Stimulated activated CD4-positive, alpha-beta T cell treated with anti-CD3 and anti-CD28 coated beads, Interleukin-15, amount 100 ng/mL, for 24 hours (primary cell): Measurements from ENCODE around the gene ING2.

Source experiments
- DNase-seq: peaks from one replicate; pipeline ENCODE4 v3.0.0-alpha.2; 2020

ING2 gene

DNA sequence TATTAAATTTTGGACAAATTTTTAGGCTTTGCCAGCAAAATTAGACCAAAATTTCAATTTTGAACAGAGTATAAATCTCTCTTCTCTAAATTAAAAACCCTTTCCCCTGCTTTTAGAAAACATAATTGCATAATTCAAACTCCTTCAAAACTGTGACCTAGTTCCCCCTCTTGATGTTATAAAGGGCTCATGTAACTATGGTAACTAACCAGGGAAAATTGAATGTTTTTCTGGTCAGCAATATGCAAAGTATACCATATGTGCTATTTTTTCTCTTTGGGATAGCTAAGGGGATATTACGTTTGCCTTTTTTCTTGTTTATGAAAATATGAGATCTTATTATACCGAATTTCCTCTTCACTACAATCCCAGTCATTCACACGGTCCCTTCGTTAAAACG, 5.1 kb upstream of the ING2 start:
- no peak for DNase-seq

DNA sequence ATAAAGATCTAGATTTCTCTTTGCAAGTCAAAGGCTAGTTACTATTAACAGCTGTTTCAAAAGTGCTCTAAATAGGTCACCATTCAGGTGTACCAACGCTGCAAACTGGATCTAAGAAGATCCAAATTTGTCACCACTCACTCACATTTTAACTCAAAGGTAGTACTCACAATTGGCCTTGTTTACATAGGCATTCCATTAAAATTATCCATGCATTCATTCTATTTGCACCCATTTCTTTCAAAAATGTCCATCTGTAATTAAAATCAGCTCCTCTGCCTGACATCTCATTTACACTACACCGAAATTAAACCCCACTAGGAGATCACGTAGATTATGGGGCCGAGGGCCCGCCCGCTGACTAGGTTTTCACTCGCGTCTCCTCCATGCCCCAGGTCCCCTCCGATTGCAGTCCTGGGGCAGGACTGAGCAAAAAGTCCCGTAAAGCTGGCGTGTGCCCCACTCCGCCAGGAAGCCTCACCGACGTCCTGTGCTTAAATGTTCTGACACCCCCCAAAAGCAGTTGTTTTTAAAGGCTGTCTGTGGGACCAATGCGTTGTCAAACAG, 1.3 kb upstream of the ING2 start:
- no peak for DNase-seq

- DNase-seq, result peak; percentile 99
These were observed 561 bp upstream of the ING2 start for GRCh38 chr4:183504064-183504929.

GRCh38 chr4:183505611-183506388, 942 bp downstream of the ING2 start:
- DNase-seq, result peak; percentile 89

DNA sequence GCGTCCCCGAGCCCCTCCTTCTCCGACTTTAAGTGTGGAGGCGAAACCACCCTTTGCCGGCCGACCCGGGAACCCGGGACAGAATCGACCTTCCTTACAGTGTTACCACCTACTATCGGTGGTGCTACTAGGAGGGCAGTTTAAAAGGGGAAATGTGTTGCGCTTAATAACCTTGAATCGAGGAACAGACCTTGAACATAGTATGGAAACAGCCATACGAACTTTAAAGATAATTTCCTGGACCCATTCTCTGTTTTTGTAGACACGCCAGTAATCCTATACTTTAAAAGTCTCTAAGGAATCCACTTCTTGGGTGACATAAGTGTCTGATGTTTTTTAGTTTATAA, 1.5 kb downstream of the ING2 start:
- DNase-seq, result no peak

DNA sequence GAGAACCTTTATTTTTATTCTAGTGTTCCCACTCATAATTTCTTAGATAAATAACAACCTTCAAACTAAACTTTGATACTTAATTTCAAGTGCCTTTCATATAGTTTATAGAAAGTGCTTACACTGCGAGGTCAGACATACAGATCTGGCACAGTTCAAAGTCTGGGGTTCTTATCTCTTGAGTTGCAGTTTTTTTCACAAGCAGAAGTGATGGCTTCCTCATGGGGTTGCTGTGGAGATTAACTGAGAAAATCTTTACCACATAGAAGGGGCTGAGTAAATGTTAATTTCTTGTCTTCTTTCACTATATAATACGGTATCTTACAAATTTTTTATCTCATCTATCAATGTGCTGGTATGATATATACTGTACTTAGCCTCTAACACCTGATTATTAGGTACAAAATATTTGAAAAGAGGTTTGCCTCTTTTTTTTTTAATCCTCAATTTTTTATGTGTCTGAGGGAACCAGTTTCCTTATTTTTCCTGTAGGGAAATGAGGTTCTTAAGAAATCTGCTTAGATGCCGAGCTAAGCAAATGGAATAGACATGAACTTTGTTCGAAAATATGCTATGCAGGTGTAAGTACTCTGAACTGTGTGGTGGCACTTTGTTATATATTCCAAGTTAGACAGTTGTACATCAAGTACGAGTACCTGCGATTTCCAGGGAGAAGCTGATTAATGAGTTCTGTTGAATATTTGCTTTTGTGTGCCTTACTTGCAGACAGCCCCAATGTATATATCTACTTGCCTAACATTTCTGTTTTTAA, 3.3 kb downstream of the ING2 start:
- DNase-seq, result no peak

- no peak for DNase-seq
These were observed 4.0 kb downstream of the ING2 start for GRCh38 chr4:183508697-183509335.

DNA sequence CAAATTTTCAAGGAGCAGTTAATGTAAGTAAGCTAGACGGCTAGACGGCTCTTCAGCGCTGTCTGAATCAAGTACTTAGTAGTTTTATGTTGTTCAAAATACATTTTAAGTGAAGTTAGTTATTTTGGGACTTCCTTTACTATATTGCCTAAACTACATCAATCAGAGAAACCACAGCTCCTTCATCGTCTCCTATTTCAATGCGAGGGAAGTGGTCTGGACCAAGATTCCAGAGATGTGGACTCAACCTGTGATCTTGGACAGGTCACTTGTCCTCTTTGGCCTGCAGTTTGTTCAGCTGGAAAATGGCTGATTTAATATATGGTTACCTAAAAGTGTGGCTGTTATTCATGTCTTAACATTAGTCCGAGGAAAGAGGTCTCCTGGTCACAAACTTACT, 10.6 kb downstream of the ING2 start:
- no peak for DNase-seq

- DNase-seq, result no peak
These were observed 12.3 kb downstream of the ING2 start for GRCh38 chr4:183517194-183517593.

DNA sequence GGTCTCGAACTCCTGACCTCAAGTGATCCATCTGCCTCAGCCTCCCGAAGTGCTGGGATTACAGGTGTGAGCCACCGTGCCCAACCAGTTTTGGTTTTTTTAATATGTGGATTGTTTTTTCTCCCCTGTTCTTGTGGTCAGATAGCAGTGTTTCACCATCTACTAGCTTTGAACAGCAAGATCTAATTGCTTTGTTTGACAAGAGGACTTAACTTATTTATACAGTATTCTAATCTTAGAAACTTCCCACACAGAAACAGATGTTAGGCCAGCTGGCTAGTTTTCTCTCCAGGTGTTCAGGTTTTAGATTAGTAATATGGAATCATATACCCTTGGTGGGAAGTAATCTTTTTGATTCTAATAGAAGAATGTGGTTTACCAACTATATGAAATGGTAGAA, 12.9 kb downstream of the ING2 start:
- no peak for DNase-seq

GRCh38 chr4:183522821-183523220, 18.0 kb downstream of the ING2 start:
- no peak for DNase-seq

DNA sequence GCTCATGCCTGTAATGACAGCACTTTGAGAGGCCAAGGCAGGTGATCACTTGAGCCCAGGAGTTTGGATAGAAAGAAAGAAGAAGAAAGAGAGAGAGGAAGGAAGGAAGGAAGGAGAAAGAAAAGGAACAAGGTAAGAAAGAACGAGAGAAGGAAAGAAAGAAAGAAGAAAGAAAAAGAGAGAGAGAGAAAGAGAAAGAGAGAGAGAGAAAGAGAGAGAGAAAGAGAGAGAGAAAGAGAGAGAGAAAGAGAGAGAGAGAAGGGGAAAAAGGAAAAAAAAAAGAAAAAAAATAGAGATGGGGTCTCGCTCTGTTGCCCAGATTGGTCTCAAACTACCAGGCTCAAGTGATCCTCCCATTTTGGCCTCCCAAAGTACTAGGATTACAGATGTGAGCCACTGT, 22.5 kb downstream of the ING2 start:
- no peak for DNase-seq

DNA sequence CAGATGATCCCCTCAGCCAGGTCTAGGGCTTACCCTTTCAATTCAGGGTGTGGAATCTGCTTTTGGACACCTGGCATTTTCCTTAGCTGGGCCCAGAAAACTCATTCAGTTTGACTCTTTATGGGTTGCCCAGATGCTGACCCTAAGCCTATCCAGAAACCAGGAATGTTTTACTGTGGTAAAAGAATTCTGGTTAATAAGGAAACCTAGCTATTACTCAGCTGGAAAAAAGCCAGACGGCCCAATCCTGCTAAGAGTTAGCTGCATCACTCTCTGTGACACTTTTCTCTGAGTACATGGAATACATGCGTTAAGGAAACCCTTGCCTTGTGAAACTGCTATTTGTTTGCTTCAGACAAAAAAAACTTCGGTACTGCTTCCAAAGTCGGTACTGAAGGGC, 28.0 kb downstream of the ING2 start:
- no peak for DNase-seq

DNA sequence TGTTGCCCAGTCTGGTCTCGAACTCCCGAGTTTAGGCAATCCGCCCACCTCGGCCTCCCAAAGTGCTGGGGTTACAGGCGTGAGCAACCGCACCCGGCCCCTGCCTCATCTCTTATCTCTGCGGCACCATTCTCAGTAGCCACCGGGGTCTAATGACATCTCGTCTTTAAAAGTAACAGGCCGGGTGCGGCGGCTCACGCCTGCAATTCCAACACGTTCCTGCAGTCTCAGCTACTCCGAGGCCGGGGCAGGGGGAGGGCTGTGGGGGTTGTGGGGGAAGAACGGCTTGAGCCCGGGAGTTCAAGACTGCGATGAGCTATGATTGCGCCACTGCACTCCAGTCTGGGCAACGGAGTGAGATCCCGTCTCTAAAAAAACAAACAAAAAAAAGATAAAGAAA, 28.8 kb downstream of the ING2 start:
- no peak for DNase-seq

GRCh38 chr4:183540410-183541009, 35.7 kb downstream of the ING2 start:
- no peak for DNase-seq

DNA sequence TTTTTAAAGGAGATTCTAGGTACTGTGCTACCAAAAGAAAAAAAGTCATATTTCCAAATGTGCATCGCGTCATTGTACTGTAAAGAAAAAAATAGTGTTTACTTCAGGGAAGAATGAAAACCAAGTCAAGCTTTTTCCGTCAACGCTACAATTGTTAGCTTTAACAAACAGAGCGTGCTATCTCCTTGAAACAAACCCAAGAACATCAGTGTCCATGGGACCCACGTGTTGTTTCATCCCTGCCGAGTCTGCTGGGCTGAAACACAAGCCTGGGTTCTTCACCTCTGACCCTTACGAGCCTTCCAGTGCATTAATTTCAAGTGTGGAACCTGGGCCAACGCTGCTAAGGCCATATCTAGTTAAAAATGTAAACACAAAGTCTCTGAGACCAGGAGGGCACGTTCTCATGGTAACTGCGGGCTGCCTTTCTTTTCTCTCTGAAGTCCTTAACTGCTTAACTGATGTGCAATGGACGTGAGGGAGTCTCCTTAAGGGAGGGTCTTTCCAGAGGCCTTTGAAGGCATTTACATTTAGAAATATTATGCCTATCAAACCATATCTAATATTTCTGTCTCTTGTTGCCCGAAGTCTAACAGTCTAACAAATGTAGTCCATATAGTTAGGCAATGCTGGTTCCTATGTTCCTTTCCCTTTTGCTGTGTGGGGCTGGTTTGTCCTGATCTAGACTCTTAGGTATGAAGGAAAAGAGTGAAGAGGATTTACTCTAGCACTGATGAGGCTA, 36.3 kb downstream of the ING2 start:
- DNase-seq, result no peak

DNA sequence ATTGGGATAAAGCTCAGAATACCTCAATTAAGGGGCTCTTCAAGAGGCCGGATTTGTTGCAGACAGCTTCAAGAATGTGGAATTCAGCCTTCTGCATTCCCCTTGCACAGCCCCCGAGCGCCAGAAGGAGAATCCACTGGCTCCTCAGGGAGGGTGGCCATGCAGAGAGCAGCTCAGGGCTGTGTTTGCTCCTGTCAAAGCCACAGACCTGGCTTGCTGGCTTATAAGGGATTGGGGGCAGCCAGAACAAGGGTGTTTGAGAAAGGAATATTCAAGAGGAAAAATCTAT, 36.8 kb downstream of the ING2 start:
- no peak for DNase-seq

- no peak for DNase-seq
These were observed 38.6 kb downstream of the ING2 start for GRCh38 chr4:183543435-183543834.

DNA sequence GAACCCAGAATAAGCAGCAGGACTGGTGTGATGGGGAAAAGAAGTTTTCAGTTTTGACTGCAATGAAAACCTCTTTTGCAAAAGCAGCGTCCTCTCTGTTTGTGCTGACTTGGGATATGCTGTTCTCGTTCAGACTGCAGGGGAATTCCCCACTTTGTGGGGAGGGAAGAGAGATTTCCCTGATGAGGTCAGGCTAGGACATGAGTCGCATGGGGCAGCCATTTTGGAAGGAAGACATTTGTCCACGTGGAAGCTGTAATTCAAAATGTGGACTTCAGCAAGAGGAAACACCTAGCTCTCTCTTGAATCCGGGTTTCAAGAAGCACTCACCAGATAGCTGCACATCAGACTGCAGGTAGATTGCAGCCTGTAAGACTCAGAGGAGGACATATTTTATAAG, 39.3 kb downstream of the ING2 start:
- peak; percentile 12 for DNase-seq

GRCh38 chr4:183546376-183546775, 41.5 kb downstream of the ING2 start:
- DNase-seq, result no peak

DNA sequence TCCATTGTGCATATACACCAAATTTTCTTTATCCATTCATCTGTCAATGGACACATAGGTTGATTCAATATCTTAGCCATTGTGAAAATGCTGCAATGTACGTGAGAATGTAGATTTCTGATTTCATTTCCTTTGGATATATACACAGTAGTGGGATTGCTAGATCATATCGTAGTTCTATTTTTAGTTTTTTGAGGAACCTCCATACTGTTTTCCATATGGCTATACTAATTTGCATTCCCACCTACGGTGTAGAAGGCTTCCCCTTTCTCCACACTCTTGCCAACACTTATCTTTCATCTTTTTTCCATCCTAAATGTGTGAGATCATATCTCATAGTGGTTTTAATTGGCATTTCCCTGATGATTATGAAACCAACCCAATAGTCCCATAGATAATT, 43.4 kb downstream of the ING2 start:
- no peak for DNase-seq
